ENCODE results near the gene UGCG. TPM values are rescaled to one million over a fixed set of nuclear protein-coding genes. Genes with fewer than 3 reads are reported as not detected.

Gene UGCG
- total RNA-seq, 1 donor from 2014 or later, result 22.4 TPM

GRCh38 chr9:111975709-111976108 is 79.1 kb downstream of the UGCG start:
- peak; percentile 63 for DNase-seq
- H3K9me3 Mint-ChIP-seq, result no peaks in the 10 kb centered on the region
- H3K4me1 Mint-ChIP-seq, result no peaks in the 10 kb centered on the region
- no peak overlapping the region for H3K4me3 Mint-ChIP-seq
- H3K36me3 Mint-ChIP-seq (ENCODE audit: low read depth), result no peaks in the 10 kb centered on the region
- H3K27me3 Mint-ChIP-seq, result peaks cover 17% of the 10 kb centered on the region
- no peak overlapping the region for H3K27ac Mint-ChIP-seq
- intact Hi-C loops (cut with micrococcal nuclease), result loop anchor here (5.0 kb wide), 1 partner anchor 213 kb away; no protein-coding TSS in a partner anchor

DNA sequence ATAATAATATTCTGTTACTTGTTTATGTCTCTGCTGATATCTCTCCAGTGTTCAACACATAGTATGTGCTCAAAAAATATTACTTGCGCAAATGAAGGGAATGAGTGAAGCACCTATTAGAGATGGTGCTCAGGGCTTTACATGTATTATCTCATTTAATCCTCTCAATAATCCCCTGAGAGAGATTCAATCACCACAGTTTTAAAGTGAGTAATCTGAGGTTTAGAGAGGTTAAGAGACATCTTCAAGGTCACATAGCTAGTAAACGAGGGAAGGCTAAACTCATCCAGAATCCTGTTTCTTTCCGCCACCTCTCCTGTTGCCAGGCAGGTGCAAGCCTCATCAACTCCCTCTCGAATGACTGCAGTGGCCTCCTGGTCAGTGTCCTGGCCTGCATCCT is 82.0 kb downstream of the UGCG start:
- Mint-ChIP-seq H3K27ac (no peak overlapping the region), H3K4me3 (no peak overlapping the region), H3K27me3 (peaks cover 33% of the 10 kb centered on the region), H3K4me1 (peaks cover 7% of the 10 kb centered on the region), H3K36me3 (ENCODE audit: low read depth) (no peaks in the 10 kb centered on the region), H3K9me3 (no peaks in the 10 kb centered on the region)
- no peak for DNase-seq
- intact Hi-C loops (cut with micrococcal nuclease), result loop anchor here (5.0 kb wide), 1 partner anchor 216 kb away; no protein-coding TSS in a partner anchor

GRCh38 chr9:111979561-111979960 is 82.9 kb downstream of the UGCG start:
- Mint-ChIP-seq H3K27me3 (peaks cover 30% of the 10 kb centered on the region), H3K9me3 (peaks cover 3% of the 10 kb centered on the region), H3K4me1 (peaks cover 13% of the 10 kb centered on the region), H3K27ac (no peak overlapping the region), H3K4me3 (no peak overlapping the region), H3K36me3 (ENCODE audit: low read depth) (no peaks in the 10 kb centered on the region)
- DNase-seq, result no peak
- intact Hi-C loops (cut with micrococcal nuclease), result loop anchor here (5.0 kb wide), 1 partner anchor 217 kb away; no protein-coding TSS in a partner anchor

DNA sequence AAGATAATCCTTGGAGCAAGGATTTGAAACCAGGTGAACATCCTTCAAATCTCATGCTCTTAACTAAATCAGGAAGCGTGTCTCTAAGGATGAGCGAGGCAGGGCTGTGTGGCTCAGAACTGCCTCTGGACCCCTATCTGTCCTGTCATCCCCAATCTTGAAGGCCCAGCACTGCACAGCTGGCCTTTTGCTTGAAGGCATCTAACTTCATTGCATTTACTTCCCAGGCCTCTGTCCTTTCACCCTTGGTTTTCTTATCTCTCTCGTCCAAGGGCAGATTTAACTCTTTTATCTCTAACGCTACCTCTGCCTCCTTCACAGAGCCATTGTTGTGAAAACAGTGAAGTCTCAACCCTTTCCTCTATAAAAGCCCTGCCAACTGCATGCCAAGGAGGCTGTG is 83.8 kb downstream of the UGCG start:
- DNase-seq, result no peak

DNA sequence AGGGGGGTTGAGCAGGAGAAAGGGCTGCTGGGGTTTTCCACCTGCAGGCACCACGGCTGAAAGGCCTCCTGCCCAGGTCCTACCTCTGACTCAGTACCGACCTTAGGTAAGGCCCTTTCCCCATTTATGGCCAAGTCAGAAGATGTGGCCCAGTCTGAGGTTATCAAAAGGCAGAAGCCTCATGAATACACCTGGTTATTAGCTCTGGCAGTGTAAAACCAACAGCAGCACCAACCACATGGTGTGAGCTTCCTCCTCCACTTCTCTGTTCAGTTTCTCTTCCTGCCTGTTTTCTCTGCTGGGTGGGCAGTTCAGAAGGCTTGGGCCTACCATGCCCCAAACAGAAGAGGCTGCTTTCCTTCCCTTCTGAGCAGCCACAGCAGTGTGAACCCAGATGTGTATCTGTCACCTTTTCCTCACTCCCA is 86.9 kb downstream of the UGCG start:
- no peak overlapping the region for H3K27ac Mint-ChIP-seq
- H3K27me3 Mint-ChIP-seq, result peaks cover 25% of the 10 kb centered on the region
- no peak for DNase-seq
- peaks cover 21% of the 10 kb centered on the region for H3K4me1 Mint-ChIP-seq
- H3K4me3 Mint-ChIP-seq, result no peak overlapping the region
- peaks cover 3% of the 10 kb centered on the region for H3K9me3 Mint-ChIP-seq
- H3K36me3 Mint-ChIP-seq (ENCODE audit: low read depth), result no peaks in the 10 kb centered on the region
- intact Hi-C loops (cut with micrococcal nuclease), result no loop called here

More for the DNA sequence above, 83.8 kb downstream of the UGCG start:
- H3K9me3 Mint-ChIP-seq, result peaks cover 3% of the 10 kb centered on the region
- peaks cover 27% of the 10 kb centered on the region for H3K27me3 Mint-ChIP-seq
- intact Hi-C loops (cut with micrococcal nuclease), result no loop called here
- H3K27ac Mint-ChIP-seq, result no peak overlapping the region
- H3K4me1 Mint-ChIP-seq, result peaks cover 16% of the 10 kb centered on the region
- no peak overlapping the region for H3K4me3 Mint-ChIP-seq
- H3K36me3 Mint-ChIP-seq (ENCODE audit: low read depth), result no peaks in the 10 kb centered on the region

- H3K4me1 Mint-ChIP-seq, result peaks cover 21% of the 10 kb centered on the region
- H3K4me3 Mint-ChIP-seq, result no peak overlapping the region
- DNase-seq, result no peak
- H3K36me3 Mint-ChIP-seq (ENCODE audit: low read depth), result no peaks in the 10 kb centered on the region
- H3K9me3 Mint-ChIP-seq, result peaks cover 3% of the 10 kb centered on the region
- intact Hi-C loops (cut with micrococcal nuclease), result no loop called here
- H3K27me3 Mint-ChIP-seq, result peaks cover 25% of the 10 kb centered on the region
- H3K27ac Mint-ChIP-seq, result no peak overlapping the region
Observed at GRCh38 chr9:111984086-111984802, 87.6 kb downstream of the UGCG start.

Other genes starting within 250 kb of the UGCG start
- gene GNG10, start 235.2 kb upstream of the UGCG start, total RNA-seq, result 30.9 and 31.7 TPM in 2 replicates
- gene SHOC1, start 101.9 kb upstream of the UGCG start, total RNA-seq, result not detected in 2 replicates

Measured in activated CD4-positive, alpha-beta T cell treated with anti-CD3 and anti-CD28 coated beads, Interleukin-2, amount 10 ng/mL, durations not matched to agents 24 days and 14 days (primary cell).